Lung (tissue), 12 donors: ENCODE data around the gene DCTN4. TPM values are rescaled to one million over a fixed set of nuclear protein-coding genes. Genes with fewer than 3 reads are reported as not detected.

Source experiments
- ATAC-seq: fragments of 200-7000 bp; cut with Tn5 transposase; one replicate; pipeline ENCODE4 v1.9.1; 2020; ENCODE audit warnings: moderate number of reproducible peaks; ENCODE audit not compliant: insufficient read depth, low FRiP score
- DNase-seq, 3 donors: peaks; one replicate each; pipeline ENCODE4 v3.0.0-alpha.2; 2013 to 2017
- H3K27ac ChIP-seq, 2 donors: one replicate each; pipeline ENCODE4 v1.5.1; 2013; ENCODE audit warnings: mild to moderate bottlenecking in 2 of 2, moderate library complexity in 2 of 2, control low read depth in 1 of 2, inconsistent platforms in 1 of 2, low read depth in 1 of 2, low read length in 1 of 2
- H3K27me3 ChIP-seq, 3 donors: one replicate each; pipeline ENCODE4 v1.5.1; 2013; ENCODE audit warnings: low read length in 2 of 3; ENCODE audit not compliant: control insufficient read depth in 3 of 3, insufficient read depth in 3 of 3
- H3K36me3 ChIP-seq, 4 donors: one replicate each; pipeline ENCODE4 v1.5.1; 2013; ENCODE audit warnings: low read length in 4 of 4, mild to moderate bottlenecking in 1 of 4, moderate library complexity in 1 of 4; ENCODE audit not compliant: control insufficient read depth in 4 of 4, insufficient read depth in 4 of 4
- H3K4me1 ChIP-seq, 5 donors: one replicate each; pipeline ENCODE4 v1.5.1; 2013; ENCODE audit warnings: low read length in 5 of 5, mild to moderate bottlenecking in 2 of 5, moderate library complexity in 1 of 5; ENCODE audit not compliant: control insufficient read depth in 5 of 5, insufficient read depth in 5 of 5
- H3K4me3 ChIP-seq: one replicate; pipeline ENCODE4 v1.5.1; 2013; ENCODE audit warnings: mild to moderate bottlenecking, control low read depth, moderate library complexity
- H3K9ac ChIP-seq, 2 donors: one replicate each; pipeline ENCODE4 v1.5.1; 2013; ENCODE audit warnings: low read length in 2 of 2, control low read depth in 1 of 2; ENCODE audit not compliant: insufficient read depth in 1 of 2
- H3K9me3 ChIP-seq, 4 donors: one replicate each; pipeline ENCODE4 v1.5.1; 2013; ENCODE audit warnings: low read length in 3 of 4, mild to moderate bottlenecking in 1 of 4, moderate library complexity in 1 of 4; ENCODE audit not compliant: control insufficient read depth in 4 of 4, insufficient read depth in 3 of 4
- WGBS, 2 donors: extraction: QIAGEN DNeasy Blood & Tissue Kit; methylation state at CpG; one replicate each; pipeline ENCODE4 v1.1.7; 2013; 5-methylcytosine and 5-hydroxymethylcytosine counted together
- polyA plus RNA-seq, 2 donors: library from polyadenylated mRNA; stranded (reverse); fragments of 200-250 nt; gene quantifications; one replicate each; pipeline ENCODE4 v1.2.1, GENCODE V29; 2013
- total RNA-seq, 2 donors: library from RNA; depleted of rRNA in 1 of 2; stranded (reverse); fragments of >200 nt in 1 of 2; gene quantifications; one replicate each; pipeline ENCODE4 v1.2.1, GENCODE V29; 2014 to 2021
- TF ChIP-seq, protein P1 (sequence below): IDR thresholded peaks from 2 replicates; pipeline ENCODE4 v1.5.1; 2012; ENCODE audit warnings: mild to moderate bottlenecking; ENCODE audit errors: control extremely low read depth, extremely low read depth
- donor health status: control.
- donor health status: control.
- donor health status: Bipolar disorder and iron deficiency.
- donor health status: healthy.
- donor health status: DM: yes; HTN: yes; CAD: no.

DCTN4 gene
- total and polyA plus RNA-seq, 4 donors: 21.2 to 105 (median 48.1) TPM

DNA sequence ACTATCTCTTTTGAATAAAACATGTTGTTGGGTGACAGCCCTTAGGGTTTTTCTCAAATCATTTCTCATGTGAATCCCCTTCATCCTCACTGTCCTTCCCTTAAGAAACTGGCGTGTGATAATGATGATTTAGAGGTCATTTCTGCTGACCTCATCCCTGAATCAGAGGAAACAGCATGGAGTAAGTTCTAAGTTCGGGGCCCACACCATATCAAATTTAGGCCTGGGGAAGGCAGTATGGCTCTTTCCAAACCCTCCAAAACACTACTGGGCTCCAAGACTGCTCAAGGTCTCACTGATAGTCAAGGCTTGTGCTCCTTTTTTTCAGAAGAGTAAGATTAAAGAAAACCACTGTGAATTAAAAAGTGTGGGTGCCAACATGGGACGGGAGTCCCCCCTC lies 18.9 kb upstream of the DCTN4 start:
- no peaks in the 10 kb centered on the region for H3K9me3 ChIP-seq
- H3K27ac ChIP-seq: peak overlapping the region; percentile 90 to 96
- WGBS, 2 donors: 34 to 56% methylated on average over 3 of the region's 3 CpGs
- peaks cover under 1 to 27% (median 11%) of the 10 kb centered on the region in 5 donors for H3K4me1 ChIP-seq
- no peaks in the 10 kb centered on the region for H3K36me3 ChIP-seq
- ATAC-seq: no peak
- DNase-seq: no peak
- H3K4me3 ChIP-seq: no peak overlapping the region
- H3K27me3 ChIP-seq: peaks cover 0 to 3% (median 0%) of the 10 kb centered on the region in 3 donors
- TF ChIP-seq, protein P1, sequence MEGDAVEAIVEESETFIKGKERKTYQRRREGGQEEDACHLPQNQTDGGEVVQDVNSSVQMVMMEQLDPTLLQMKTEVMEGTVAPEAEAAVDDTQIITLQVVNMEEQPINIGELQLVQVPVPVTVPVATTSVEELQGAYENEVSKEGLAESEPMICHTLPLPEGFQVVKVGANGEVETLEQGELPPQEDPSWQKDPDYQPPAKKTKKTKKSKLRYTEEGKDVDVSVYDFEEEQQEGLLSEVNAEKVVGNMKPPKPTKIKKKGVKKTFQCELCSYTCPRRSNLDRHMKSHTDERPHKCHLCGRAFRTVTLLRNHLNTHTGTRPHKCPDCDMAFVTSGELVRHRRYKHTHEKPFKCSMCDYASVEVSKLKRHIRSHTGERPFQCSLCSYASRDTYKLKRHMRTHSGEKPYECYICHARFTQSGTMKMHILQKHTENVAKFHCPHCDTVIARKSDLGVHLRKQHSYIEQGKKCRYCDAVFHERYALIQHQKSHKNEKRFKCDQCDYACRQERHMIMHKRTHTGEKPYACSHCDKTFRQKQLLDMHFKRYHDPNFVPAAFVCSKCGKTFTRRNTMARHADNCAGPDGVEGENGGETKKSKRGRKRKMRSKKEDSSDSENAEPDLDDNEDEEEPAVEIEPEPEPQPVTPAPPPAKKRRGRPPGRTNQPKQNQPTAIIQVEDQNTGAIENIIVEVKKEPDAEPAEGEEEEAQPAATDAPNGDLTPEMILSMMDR: no peak
- H3K9ac ChIP-seq: no peak overlapping the region

DNA sequence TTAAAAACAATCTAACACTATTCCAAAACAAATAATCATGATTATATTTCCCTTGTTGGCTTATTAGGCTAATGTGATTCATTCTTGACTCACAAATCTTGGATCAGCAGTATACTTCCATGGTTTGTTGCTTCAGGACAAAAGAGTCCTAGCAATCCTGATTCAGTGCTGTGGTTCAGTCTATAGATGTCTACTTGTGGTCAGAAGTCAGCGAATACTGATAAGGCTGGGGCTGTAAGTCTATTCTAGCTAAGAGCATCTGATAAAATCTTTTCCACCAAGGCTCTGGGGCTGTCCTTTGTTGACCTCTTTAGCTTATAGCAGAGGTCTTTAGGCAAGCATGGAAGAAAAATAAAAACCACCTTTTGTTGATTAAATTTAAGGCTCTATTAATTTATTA lies 15.3 kb upstream of the DCTN4 start:
- TF ChIP-seq, protein P1: no peak
- peaks cover 0 to 8% (median 6%) of the 10 kb centered on the region in 5 donors for H3K4me1 ChIP-seq
- WGBS, 2 donors: 40 to 54% methylated on average over 1 of the region's 1 CpG
- peaks cover 0 to 3% (median 0%) of the 10 kb centered on the region in 3 donors for H3K27me3 ChIP-seq
- no peak overlapping the region for H3K9ac ChIP-seq
- H3K36me3 ChIP-seq: no peaks in the 10 kb centered on the region
- H3K9me3 ChIP-seq: no peaks in the 10 kb centered on the region
- no peak overlapping the region for H3K4me3 ChIP-seq
- H3K27ac ChIP-seq: peak overlapping the region in 1 of 2 donors; percentile 45
- ATAC-seq (no peak), DNase-seq (no peak)

DNA sequence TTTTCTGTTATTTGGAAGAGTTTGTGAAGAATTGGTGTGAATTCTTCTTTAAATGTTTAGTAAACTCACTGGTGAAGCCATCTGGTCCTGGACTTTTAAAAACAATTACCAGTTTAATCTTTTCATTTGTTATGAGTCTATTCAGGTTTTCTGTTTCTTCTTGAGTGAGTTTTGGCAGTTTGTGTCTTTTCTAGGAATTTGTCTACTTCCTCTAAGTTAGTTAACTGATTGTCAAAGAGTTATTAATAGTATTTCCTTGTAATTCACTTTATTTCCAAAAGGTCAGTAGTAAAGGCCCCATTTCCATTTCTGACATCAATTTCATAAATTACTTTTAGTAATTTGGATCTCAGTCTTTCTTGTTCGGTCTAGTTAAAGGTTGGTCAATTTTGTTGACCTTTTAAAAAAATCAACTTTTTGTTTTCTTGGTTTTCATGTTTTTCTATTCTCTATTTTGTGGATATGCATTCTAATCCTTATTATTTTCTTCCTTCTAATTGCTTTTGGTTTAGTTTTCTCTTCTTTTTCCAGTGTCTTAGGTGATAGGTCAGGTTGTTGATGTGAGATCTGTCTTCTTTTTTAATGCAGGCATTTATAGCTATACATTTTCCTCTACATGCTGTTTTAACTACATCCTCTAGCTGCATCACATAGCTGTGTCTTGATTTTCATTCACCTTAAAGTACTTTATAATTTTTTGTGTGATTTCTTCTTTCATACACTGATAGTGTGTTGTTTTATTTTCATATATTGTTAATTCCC lies 12.4 kb upstream of the DCTN4 start:
- TF ChIP-seq, protein P1: no peak
- DNase-seq: no peak
- no peak for ATAC-seq
- Histone ChIP-seq H3K27ac (no peak overlapping the region), H3K4me3 (no peak overlapping the region), H3K27me3 (peaks cover 0 to 8% (median 0%) of the 10 kb centered on the region in 3 donors), H3K9ac (no peak overlapping the region), H3K9me3 (no peaks in the 10 kb centered on the region), H3K4me1 (no peaks in the 10 kb centered on the region), H3K36me3 (no peaks in the 10 kb centered on the region)
- 87 to 92% methylated on average over 1 of the region's 1 CpG for WGBS, 2 donors

DNA sequence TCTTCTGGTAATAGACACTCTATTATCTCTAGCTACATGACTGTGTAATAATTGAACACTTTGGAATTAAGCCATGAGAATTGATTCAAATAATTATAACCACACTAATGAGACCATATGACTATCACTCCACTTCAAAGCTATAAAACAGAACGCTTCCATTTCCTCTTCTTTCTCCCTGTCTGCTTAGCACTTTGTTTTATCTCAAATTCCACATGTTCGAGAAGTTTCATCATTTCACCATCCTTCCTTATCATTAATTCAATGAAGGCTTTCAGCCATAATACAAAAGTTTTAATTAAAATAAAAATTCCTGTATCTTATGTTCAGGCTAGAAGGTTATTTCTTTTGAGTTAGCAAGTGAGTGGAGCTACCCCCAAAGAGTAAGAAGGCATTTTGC lies 7.4 kb upstream of the DCTN4 start:
- no peaks in the 10 kb centered on the region for H3K9me3 ChIP-seq
- peaks cover 0 to 5% (median 0%) of the 10 kb centered on the region in 3 donors for H3K27me3 ChIP-seq
- H3K27ac ChIP-seq: no peak overlapping the region
- TF ChIP-seq, protein P1: no peak
- no peak for DNase-seq
- H3K4me1 ChIP-seq: peaks cover 0 to 9% (median 2%) of the 10 kb centered on the region in 5 donors
- no peak overlapping the region for H3K9ac ChIP-seq
- no peak for ATAC-seq
- WGBS, 2 donors: 26 to 48% methylated on average over 2 of the region's 2 CpGs
- no peak overlapping the region for H3K4me3 ChIP-seq
- no peaks in the 10 kb centered on the region for H3K36me3 ChIP-seq
